SW 1271 (cell line): Measurements from ENCODE around the gene CIBAR2.
A peak's percentile ranks its signal among the peaks of the same experiment; 100 is the strongest.
"Not testable (repeated sequence)": the region's sequence is repeated elsewhere in the genome, so short reads cannot be mapped to it uniquely, and the experiment has no call there.

Experiments
- DNase-seq, 2 experiments: peaks; one replicate each; lab custom pipeline; 2025; lab: John Stamatoyannopoulos, UW

CIBAR2 gene

GRCh38 chr16:85128079-85128837, 16.0 kb upstream of the CIBAR2 start:
- no peak for DNase-seq

GRCh38 chr16:85127379-85127723, 15.1 kb upstream of the CIBAR2 start:
- no peak for DNase-seq

GRCh38 chr16:85126705-85127378, 14.6 kb upstream of the CIBAR2 start:
- no peak for DNase-seq

GRCh38 chr16:85126394-85126704, 14.1 kb upstream of the CIBAR2 start:
- DNase-seq: no peak

GRCh38 chr16:85125570-85126393, 13.5 kb upstream of the CIBAR2 start:
- DNase-seq: no peak

- DNase-seq: no peak
These were observed 12.5 kb upstream of the CIBAR2 start for GRCh38 chr16:85124636-85125346.

GRCh38 chr16:85123891-85124635, 11.8 kb upstream of the CIBAR2 start:
- no peak for DNase-seq

- not testable (repeated sequence) for DNase-seq
These were observed 11.2 kb upstream of the CIBAR2 start for GRCh38 chr16:85123441-85123840.

GRCh38 chr16:85120006-85120340, 7.7 kb upstream of the CIBAR2 start:
- no peak for DNase-seq

GRCh38 chr16:85117418-85117817, 5.1 kb upstream of the CIBAR2 start:
- DNase-seq: no peak

GRCh38 chr16:85114909-85115567, 2.8 kb upstream of the CIBAR2 start:
- DNase-seq: peak; percentile 64 to 79

GRCh38 chr16:85113913-85114312, 1.6 kb upstream of the CIBAR2 start:
- DNase-seq: no peak

- no peak for DNase-seq
These were observed 979 bp upstream of the CIBAR2 start for GRCh38 chr16:85113168-85113733.

GRCh38 chr16:85111184-85111583, 1.1 kb downstream of the CIBAR2 start:
- no peak for DNase-seq

GRCh38 chr16:85110105-85110504, 2.2 kb downstream of the CIBAR2 start:
- DNase-seq: no peak

GRCh38 chr16:85107532-85107931, 4.7 kb downstream of the CIBAR2 start:
- no peak for DNase-seq

GRCh38 chr16:85107083-85107482, 5.2 kb downstream of the CIBAR2 start:
- no peak for DNase-seq

- DNase-seq: no peak
These were observed 6.8 kb downstream of the CIBAR2 start for GRCh38 chr16:85105475-85105874.

GRCh38 chr16:85104821-85105391, 7.4 kb downstream of the CIBAR2 start:
- no peak for DNase-seq

- no peak for DNase-seq
These were observed 8.1 kb downstream of the CIBAR2 start for GRCh38 chr16:85104147-85104546.
